Mononuclear cell (primary cell): ENCODE measurements around the gene MMP8. TPM values are rescaled to one million over a fixed set of nuclear protein-coding genes. Genes with fewer than 3 reads are reported as not detected.

Source experiments
- H3K27me3 ChIP-seq: 2 replicates; pipeline ENCODE4 v1.6.0; 2011; ENCODE audit warnings: low read length, control low read depth; ENCODE audit not compliant: insufficient read depth
- H3K4me1 ChIP-seq: 2 replicates; pipeline ENCODE4 v1.5.1; 2011; ENCODE audit warnings: mild to moderate bottlenecking, low read length, control low read depth; ENCODE audit not compliant: insufficient read depth
- H3K4me3 ChIP-seq: 2 replicates; pipeline ENCODE4 v1.5.1; 2011; ENCODE audit warnings: mild to moderate bottlenecking, low read length, moderate library complexity
- H3K9me3 ChIP-seq: 2 replicates; pipeline ENCODE4 v1.5.1; 2011; ENCODE audit warnings: low read depth, mild to moderate bottlenecking, control low read depth, low read length
- total RNA-seq: library from RNA; depleted of rRNA; stranded (reverse); fragments of >200 nt; gene quantifications from one replicate; pipeline ENCODE4 v1.2.3, GENCODE V29; 2012

MMP8 gene, protein sequence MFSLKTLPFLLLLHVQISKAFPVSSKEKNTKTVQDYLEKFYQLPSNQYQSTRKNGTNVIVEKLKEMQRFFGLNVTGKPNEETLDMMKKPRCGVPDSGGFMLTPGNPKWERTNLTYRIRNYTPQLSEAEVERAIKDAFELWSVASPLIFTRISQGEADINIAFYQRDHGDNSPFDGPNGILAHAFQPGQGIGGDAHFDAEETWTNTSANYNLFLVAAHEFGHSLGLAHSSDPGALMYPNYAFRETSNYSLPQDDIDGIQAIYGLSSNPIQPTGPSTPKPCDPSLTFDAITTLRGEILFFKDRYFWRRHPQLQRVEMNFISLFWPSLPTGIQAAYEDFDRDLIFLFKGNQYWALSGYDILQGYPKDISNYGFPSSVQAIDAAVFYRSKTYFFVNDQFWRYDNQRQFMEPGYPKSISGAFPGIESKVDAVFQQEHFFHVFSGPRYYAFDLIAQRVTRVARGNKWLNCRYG
- total RNA-seq = 0.10 TPM

- H3K4me3 ChIP-seq = no peak within 1 kb of the TSS
- no peaks in the 10 kb centered on the region for H3K9me3 ChIP-seq
- peaks cover 48% of the 10 kb centered on the region for H3K4me1 ChIP-seq
- no peaks in the 10 kb centered on the region for H3K27me3 ChIP-seq
Observed at GRCh38 chr11:102724904-102725500, at the start of gene MMP8. MMP8 (minus strand) TSS chr11:102724954; CDS start chr11:102724855, 99 bp downstream.

- no peaks in the 10 kb centered on the region for H3K4me1 ChIP-seq
- no peaks in the 10 kb centered on the region for H3K9me3 ChIP-seq
Observed at GRCh38 chr11:102773386-102773785, 48.6 kb upstream of the MMP8 start.

DNA sequence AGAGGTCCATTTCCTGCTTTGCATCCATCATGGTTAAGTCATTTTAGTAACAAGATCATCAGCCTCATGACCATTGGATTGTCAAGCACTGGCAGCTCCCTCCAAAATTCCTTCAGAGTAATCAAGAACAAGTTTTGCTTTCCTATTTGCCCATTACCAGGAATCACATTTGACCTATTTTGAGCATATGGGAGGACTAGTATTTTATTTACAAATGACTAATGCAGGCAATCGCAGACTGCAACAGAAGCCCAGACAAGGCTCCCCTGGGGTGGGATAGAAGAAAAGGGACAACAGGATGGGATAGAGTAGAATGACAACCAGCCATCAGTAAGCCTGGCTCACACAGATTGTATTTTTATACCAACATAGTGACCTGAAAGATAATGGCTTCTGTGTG lies 46.6 kb upstream of the MMP8 start:
- Histone ChIP-seq H3K4me3 (no peak overlapping the region), H3K27me3 (peaks cover 2% of the 10 kb centered on the region), H3K4me1 (no peaks in the 10 kb centered on the region), H3K9me3 (no peaks in the 10 kb centered on the region)

More at GRCh38 chr11:102773386-102773785, 48.6 kb upstream of the MMP8 start:
- Histone ChIP-seq H3K4me3 (no peak overlapping the region), H3K27me3 (peaks cover 2% of the 10 kb centered on the region)

DNA sequence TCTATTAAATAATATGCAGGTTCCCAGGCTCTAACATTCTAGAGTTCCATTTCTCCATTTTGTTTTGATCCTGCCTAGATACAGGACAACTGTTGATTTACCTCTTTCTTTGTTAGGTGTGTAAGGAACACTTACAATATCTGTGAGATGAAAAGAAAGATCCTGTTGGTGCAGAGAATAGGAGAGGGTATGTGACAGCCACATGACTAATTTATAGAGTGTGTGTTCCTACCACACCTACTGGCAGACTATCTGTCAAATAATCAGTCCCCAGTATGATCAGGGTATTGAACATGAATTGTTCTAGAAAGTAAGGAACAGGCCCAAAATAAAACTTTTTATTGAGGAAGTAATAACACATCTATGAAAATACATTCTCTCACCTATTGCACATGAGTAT lies 45.4 kb upstream of the MMP8 start:
- Histone ChIP-seq H3K4me3 (no peak overlapping the region), H3K9me3 (no peaks in the 10 kb centered on the region), H3K27me3 (peaks cover 2% of the 10 kb centered on the region), H3K4me1 (no peaks in the 10 kb centered on the region)

DNA sequence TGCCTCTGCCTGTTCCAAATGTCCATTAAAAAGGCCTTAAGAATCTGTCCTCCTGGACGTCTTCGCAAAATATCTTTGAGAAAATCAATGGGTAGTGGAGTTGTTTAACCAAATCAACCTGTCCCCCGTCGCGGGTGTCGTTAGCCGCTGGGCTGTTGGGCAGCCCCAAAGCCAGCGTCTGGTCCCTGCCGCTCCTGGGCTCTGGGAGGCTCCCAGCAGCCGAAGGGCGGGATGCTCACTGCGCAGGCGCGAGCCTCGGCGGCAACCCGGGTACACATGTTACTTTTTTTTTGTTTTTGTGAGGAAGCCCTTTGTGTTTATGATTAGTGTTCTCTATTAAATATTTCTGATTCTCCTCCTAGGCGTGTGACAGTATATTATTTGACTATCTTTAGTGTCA lies 43.0 kb upstream of the MMP8 start:
- Histone ChIP-seq H3K27me3 (no peaks in the 10 kb centered on the region), H3K4me1 (no peaks in the 10 kb centered on the region), H3K4me3 (no peak overlapping the region), H3K9me3 (no peaks in the 10 kb centered on the region)

DNA sequence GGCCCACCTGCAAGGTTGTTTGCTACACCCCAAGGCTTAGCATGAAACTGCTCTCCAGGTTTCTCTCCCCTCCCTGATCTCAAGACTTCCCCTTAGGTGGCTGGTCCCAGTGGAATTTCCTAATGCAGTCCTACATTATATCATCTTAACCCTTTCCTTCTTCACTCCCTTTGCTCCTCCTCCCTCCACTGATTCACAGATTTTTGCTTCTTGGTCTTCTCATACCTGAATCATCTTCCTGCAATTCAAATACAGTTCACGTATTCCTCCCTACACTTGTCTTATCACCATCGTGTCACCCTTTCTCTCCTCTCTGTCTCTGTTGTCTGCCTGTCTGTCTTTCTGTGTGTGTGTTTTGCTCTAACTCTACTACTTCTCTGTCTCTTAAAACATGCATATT lies 38.7 kb upstream of the MMP8 start:
- H3K4me3 ChIP-seq = no peak overlapping the region
- H3K27me3 ChIP-seq = peaks cover 5% of the 10 kb centered on the region
- H3K9me3 ChIP-seq = no peaks in the 10 kb centered on the region
- peaks cover 2% of the 10 kb centered on the region for H3K4me1 ChIP-seq

DNA sequence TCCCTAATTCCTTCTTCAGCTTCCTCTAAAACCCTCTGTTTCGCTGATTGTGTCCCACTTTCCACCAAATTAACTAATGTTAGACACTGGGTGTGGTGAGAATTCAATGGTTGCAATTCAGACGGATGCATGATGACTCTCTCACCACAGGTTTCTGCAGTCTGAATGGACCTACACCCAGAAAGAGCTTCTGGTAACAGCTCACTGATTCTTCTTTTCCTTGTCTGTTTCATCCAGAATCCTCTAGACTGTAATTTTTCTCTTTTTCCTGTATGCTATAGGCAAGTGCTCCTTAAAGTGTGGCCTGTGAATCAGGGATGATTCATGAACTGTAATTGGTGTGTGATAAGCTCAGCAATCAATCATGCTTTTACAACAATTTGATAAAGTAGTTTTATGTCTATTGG lies 37.6 kb upstream of the MMP8 start:
- Histone ChIP-seq H3K4me3 (no peak overlapping the region), H3K27me3 (peaks cover 5% of the 10 kb centered on the region), H3K4me1 (peaks cover 11% of the 10 kb centered on the region), H3K9me3 (no peaks in the 10 kb centered on the region)

DNA sequence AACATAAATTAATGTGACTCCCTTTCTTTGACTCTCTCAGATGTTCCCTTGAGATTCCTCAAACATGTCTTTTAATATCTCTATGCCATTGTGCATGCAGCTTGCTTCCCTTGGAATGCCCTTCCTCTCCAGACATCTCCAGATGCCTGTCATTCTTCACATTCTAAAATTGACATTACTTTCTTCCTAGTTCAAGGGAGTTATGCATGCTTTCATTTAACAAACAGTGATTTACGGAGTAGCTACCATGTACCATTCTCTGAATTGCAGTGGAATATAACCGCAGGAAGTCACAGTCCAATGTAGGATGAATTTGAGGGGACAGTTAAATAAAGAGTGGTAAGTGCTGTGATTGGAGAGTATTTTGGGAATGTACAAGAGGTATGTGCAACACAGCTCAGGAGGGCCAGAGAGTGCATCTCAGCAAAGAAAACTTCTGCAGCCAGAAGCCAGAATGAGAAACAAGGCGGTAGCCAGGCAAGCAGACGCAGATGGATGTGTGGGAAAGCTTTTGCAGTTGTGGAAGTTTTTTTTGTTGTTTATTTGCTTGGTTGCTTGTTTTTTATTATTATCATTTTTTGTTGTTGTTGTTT lies 37.0 kb upstream of the MMP8 start:
- Histone ChIP-seq H3K4me1 (peaks cover 11% of the 10 kb centered on the region), H3K4me3 (no peak overlapping the region), H3K27me3 (peaks cover 9% of the 10 kb centered on the region), H3K9me3 (no peaks in the 10 kb centered on the region)

DNA sequence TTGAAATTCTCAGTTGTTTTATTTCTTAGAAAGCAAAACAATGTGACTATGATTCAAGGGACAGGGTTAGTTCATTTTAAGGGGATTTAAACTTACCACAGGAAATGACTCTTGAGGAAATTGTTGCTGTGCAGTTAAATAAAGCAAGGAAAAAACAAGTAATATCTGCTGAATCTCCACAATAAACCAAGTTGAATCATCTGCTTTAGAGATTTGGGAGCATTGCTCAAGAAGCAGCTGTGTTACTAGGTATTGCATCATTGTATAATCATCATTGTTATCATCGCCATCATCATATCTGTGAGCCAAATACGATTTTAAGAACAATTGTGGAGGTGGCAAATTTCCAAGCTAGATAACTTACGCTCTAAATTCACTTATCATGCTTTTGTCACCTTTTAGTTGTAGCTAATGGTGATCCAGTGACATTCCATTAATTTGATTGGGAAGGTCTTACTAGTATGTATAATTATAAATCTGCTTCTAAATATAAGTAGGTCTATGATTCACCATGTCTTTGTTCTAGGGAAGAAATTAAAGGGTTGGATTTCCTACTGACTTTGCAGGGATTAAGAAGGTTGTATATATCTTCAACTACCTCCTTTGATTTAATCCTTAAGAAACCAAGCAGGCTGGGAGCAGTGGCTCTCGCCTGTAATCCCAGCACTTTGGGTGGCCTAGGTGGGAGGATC lies 35.7 kb upstream of the MMP8 start:
- H3K4me1 ChIP-seq = peaks cover 11% of the 10 kb centered on the region
- no peaks in the 10 kb centered on the region for H3K9me3 ChIP-seq
- H3K4me3 ChIP-seq = no peak overlapping the region
- H3K27me3 ChIP-seq = peaks cover 13% of the 10 kb centered on the region

DNA sequence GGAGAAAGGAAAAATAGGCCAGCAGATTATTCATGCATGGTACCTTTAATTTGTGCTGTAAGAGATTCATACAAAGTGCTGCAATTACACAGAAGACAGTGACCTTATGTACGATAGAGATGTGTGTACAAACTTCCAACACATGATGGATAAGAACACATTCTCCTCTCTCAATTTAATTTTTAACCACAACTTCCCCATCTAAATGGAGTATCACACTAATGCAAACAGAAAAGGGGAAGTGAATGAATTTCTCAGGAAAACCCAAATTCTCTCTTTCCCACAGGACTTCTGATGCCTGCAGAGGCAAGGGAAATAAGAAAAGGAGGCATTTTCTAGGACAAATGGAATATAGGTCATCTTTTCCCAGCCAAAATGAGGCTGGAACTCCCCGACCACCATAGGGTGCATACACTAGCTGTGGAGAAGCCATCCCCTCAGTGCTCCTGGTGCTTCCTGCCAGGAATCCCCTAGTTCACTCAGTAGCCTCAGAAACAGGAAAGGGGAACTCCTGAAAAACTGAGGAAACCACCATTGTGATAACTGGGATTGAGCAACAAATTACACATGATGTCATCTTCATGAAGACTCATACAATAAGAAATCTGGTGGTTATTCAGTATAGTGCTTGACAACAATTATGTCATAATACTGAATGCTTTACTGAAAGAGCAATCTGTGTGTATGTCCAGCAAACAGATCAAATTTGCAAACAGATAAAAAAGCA lies 33.2 kb upstream of the MMP8 start:
- H3K9me3 ChIP-seq = no peaks in the 10 kb centered on the region
- peaks cover 11% of the 10 kb centered on the region for H3K4me1 ChIP-seq
- peaks cover 20% of the 10 kb centered on the region for H3K27me3 ChIP-seq
- H3K4me3 ChIP-seq = no peak overlapping the region

DNA sequence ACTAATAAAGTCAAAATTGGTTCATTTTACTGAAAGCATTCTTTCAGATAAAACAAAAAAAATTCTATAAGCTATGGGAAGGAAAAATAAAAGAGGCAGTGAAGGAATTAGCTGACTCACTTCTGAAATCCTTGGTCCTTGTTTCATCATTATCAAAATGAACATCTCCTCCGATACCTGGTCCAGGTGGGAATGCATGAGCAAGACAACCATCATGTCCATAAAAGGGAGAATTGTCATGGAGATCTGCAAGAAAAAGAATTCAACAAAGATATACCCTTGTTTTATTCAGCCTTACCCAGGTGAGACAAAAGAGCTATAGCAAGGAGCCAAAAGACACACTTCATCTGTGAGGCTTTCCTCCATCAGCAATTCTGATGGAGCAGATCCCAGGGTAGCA lies 28.5 kb upstream of the MMP8 start:
- no peaks in the 10 kb centered on the region for H3K9me3 ChIP-seq
- peaks cover 7% of the 10 kb centered on the region for H3K4me1 ChIP-seq
- H3K4me3 ChIP-seq = no peak overlapping the region
- peaks cover 19% of the 10 kb centered on the region for H3K27me3 ChIP-seq

- H3K27me3 ChIP-seq = peaks cover 14% of the 10 kb centered on the region
- no peaks in the 10 kb centered on the region for H3K4me1 ChIP-seq
- no peak overlapping the region for H3K4me3 ChIP-seq
- H3K9me3 ChIP-seq = no peaks in the 10 kb centered on the region
Observed at GRCh38 chr11:102751673-102752072, 26.9 kb upstream of the MMP8 start.

DNA sequence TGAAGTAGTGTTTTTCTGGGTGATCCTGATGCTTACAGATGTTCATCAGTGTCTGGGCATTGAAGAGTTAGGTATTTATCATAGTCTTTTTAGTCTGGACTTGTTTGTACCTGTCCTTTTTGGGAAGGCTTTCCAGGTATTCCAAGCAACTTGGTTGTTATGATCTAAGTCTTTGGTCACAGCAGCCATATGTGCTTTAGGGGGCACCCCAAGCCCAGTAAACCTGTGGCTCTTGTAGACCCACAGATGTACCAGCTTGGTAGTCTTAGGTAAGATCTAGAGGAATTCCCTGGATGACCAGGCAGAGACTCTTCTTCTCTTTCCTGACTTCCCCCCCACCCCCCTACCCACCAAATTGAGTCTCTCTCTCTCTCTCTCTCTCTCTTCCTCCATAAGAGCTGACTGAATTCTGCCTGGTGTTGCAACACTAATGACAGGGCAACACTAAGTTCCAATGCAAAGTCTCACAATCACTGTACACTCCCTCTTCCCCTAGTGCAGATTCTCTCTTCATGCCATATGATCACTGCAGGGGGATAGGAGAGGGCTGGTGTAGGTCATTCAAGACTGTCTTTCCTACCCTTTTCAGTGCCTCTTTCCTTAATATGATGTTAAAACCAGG lies 24.5 kb upstream of the MMP8 start:
- no peaks in the 10 kb centered on the region for H3K4me1 ChIP-seq
- H3K27me3 ChIP-seq = peaks cover 11% of the 10 kb centered on the region
- no peak overlapping the region for H3K4me3 ChIP-seq
- H3K9me3 ChIP-seq = no peaks in the 10 kb centered on the region
